ENCODE data around the gene DERL3. TPM values are rescaled to one million over a fixed set of nuclear protein-coding genes. Genes with fewer than 3 reads are reported as not detected.
"Not testable (repeated sequence)": the region's sequence is repeated elsewhere in the genome, so short reads cannot be mapped to it uniquely, and the experiment has no call there.

DERL3 gene
- total RNA-seq, 4 donors from 2014 or later = 1.7 TPM; not detected in 3

GRCh38 chr22:23875801-23876200 is 37.0 kb upstream of the DERL3 start:
- no peaks in the 10 kb centered on the region for H3K4me1 ChIP-seq
- H3K27me3 ChIP-seq = no peaks in the 10 kb centered on the region
- ATAC-seq = no peak
- peaks cover 0 to 94% of the 10 kb centered on the region in 2 donors for H3K36me3 ChIP-seq
- WGBS, 2 donors (ENCODE audit: low coverage in 1 of 2) = 80 to 86% methylated on average over 1 to 2 of the region's 2 CpGs
- H3K27ac ChIP-seq = no peak overlapping the region
- H3K4me3 ChIP-seq = no peak overlapping the region
- no peaks in the 10 kb centered on the region for H3K9me3 ChIP-seq
- TF ChIP-seq EP300 (IDR thresholded peaks at IDR 0.05) (no peak), POLR2A (IDR thresholded peaks at IDR 0.05) (no peak), POLR2AphosphoS5 (IDR thresholded peaks at IDR 0.05) (no peak), CTCF (IDR thresholded peaks at IDR 0.05) (no peak)

GRCh38 chr22:23874871-23875270 is 36.1 kb upstream of the DERL3 start:
- Histone ChIP-seq H3K4me3 (no peak overlapping the region), H3K27me3 (no peaks in the 10 kb centered on the region), H3K4me1 (no peaks in the 10 kb centered on the region), H3K27ac (no peak overlapping the region), H3K36me3 (peaks cover 0 to 96% of the 10 kb centered on the region in 2 donors), H3K9me3 (no peaks in the 10 kb centered on the region)
- 80 to 89% methylated on average over 2 to 4 of the region's 4 CpGs for WGBS, 2 donors (ENCODE audit: low coverage in 1 of 2)
- no peak for ATAC-seq
- TF ChIP-seq POLR2A (IDR thresholded peaks at IDR 0.05) (no peak), EP300 (IDR thresholded peaks at IDR 0.05) (no peak), POLR2AphosphoS5 (IDR thresholded peaks at IDR 0.05) (no peak), CTCF (IDR thresholded peaks at IDR 0.05) (no peak)

- H3K4me3 ChIP-seq = no peak overlapping the region
- no peak for TF ChIP-seq POLR2AphosphoS5 (IDR thresholded peaks at IDR 0.05)
- no peak for TF ChIP-seq EP300 (IDR thresholded peaks at IDR 0.05)
- no peak for TF ChIP-seq POLR2A (IDR thresholded peaks at IDR 0.05)
- TF ChIP-seq CTCF (IDR thresholded peaks at IDR 0.05) = no peak
- H3K9me3 ChIP-seq = no peaks in the 10 kb centered on the region
- H3K27ac ChIP-seq = no peak overlapping the region
- ATAC-seq = no peak
- H3K36me3 ChIP-seq = peaks cover 0 to 80% of the 10 kb centered on the region in 2 donors
- no peaks in the 10 kb centered on the region for H3K27me3 ChIP-seq
- H3K4me1 ChIP-seq = no peaks in the 10 kb centered on the region
- WGBS, 2 donors (ENCODE audit: low coverage in 1 of 2) = no CpG with 5 or more reads among the region's 4 CpGs
Measured at GRCh38 chr22:23868580-23868979, 29.8 kb upstream of the DERL3 start.

- H3K27me3 ChIP-seq, ATAC-seq, H3K9me3 ChIP-seq, H3K4me3 ChIP-seq, H3K27ac ChIP-seq, H3K4me1 ChIP-seq: not testable (repeated sequence)
- H3K36me3 ChIP-seq = peaks cover 0 to 65% of the 10 kb centered on the region in 2 donors
- WGBS, 2 donors (ENCODE audit: low coverage in 1 of 2) = 46 to 100% methylated on average over 1 to 5 of the region's 11 CpGs
Measured at GRCh38 chr22:23864499-23865154, 25.8 kb upstream of the DERL3 start.

GRCh38 chr22:23862103-23862502 is 23.3 kb upstream of the DERL3 start:
- no peak overlapping the region for H3K27ac ChIP-seq
- H3K4me3 ChIP-seq = no peak overlapping the region
- H3K27me3 ChIP-seq = no peaks in the 10 kb centered on the region
- no peak for ATAC-seq
- TF ChIP-seq POLR2A (IDR thresholded peaks at IDR 0.05) (no peak), EP300 (IDR thresholded peaks at IDR 0.05) (no peak), CTCF (IDR thresholded peaks at IDR 0.05) (peak in 2 of 4 experiments; percentile 23 to 49)
- WGBS, 2 donors (ENCODE audit: low coverage in 1 of 2) = 33 to 77% methylated on average over 1 to 3 of the region's 3 CpGs
- peaks cover 0 to 40% of the 10 kb centered on the region in 2 donors for H3K36me3 ChIP-seq
- peaks cover 0 to 17% (median 0%) of the 10 kb centered on the region in 3 donors for H3K4me1 ChIP-seq
- H3K9me3 ChIP-seq = no peaks in the 10 kb centered on the region

GRCh38 chr22:23860187-23860586 is 21.4 kb upstream of the DERL3 start:
- H3K27ac ChIP-seq, ATAC-seq, H3K27me3 ChIP-seq, H3K9me3 ChIP-seq, H3K4me3 ChIP-seq: not testable (repeated sequence)
- WGBS, 2 donors (ENCODE audit: low coverage in 1 of 2) = 89 to 100% methylated on average over 7 to 8 of the region's 8 CpGs
- peaks cover 0 to 28% (median 7%) of the 10 kb centered on the region in 3 donors for H3K4me1 ChIP-seq
- H3K36me3 ChIP-seq = peaks cover 0 to 26% of the 10 kb centered on the region in 2 donors

All from gastroesophageal sphincter (tissue), 4 donors.